Ovary (tissue), 9 donors: ENCODE data around the gene MCIDAS. TPM values are rescaled to one million over a fixed set of nuclear protein-coding genes. Genes with fewer than 3 reads are reported as not detected.
A peak's percentile ranks its signal among the peaks of the same experiment; 100 is the strongest.

Source experiments
- DNase-seq, 5 donors: peaks; one replicate each; pipeline ENCODE4 v3.0.0-alpha.2; 2019 to 2020
- H3K27ac ChIP-seq, 2 donors: fragments of 200-600 bp; one replicate each; pipeline versions ENCODE4 v1.5.1 to v1.8.0; 2019 to 2022
- H3K27me3 ChIP-seq: fragments of 200-600 bp; one replicate; pipeline ENCODE4 v1.8.0; 2022
- H3K36me3 ChIP-seq: fragments of 200-600 bp; sonication (generic); one replicate; pipeline ENCODE4 v1.5.1; 2019
- H3K4me1 ChIP-seq: one replicate; pipeline ENCODE4 v1.8.1; 2013; ENCODE audit warnings: mild to moderate bottlenecking, moderate library complexity; ENCODE audit not compliant: insufficient read depth
- H3K4me3 ChIP-seq: fragments of 200-600 bp; sonication (generic); one replicate; pipeline ENCODE4 v1.5.1; 2017
- H3K9me3 ChIP-seq, 2 donors: fragments of 200-600 bp in 1 of 2; sonication (generic) in 1 of 2; one replicate each; pipeline versions ENCODE4 v1.5.1 to v1.8.1; 2013 to 2019; ENCODE audit warnings: mild to moderate bottlenecking in 1 of 2, moderate library complexity in 1 of 2
- EP300 ChIP-seq: sonication (generic); formaldehyde crosslinking; IDR thresholded peaks from one replicate; pipeline ENCODE4 v1.6.1; 2017; ENCODE audit warnings: antibody characterized with exemption
- POLR2A ChIP-seq: fragments of 450-650 bp; IDR thresholded peaks from one replicate; pipeline ENCODE4 v1.6.1; 2017; ENCODE audit warnings: antibody characterized with exemption, mild to moderate bottlenecking, moderate library complexity
- WGBS, 3 donors: extraction: QIAGEN DNeasy Blood & Tissue Kit in 1 of 3; methylation state at CpG; one replicate each; pipeline versions ENCODE4 v1.1.5 to v1.1.7; 2013 to 2017; 5-methylcytosine and 5-hydroxymethylcytosine counted together
- intact Hi-C, 4 donors: fragments of 100-400 bp; cut with DNase I; formaldehyde crosslinking; loops; one replicate each; pipeline versions ENCODE4 v1.11.0 to v1.15.1; 2022 to 2023
- polyA plus RNA-seq, 2 donors: library from polyadenylated mRNA; stranded (reverse); fragments of 200-250 nt in 1 of 2; fragments of 350-450 nt in 1 of 2; fragmentation: Illumina TruSeq in 1 of 2; extraction: RNeasy Lipid Tissue Mini Kit (QIAGEN cat#74804) in 1 of 2; gene quantifications; one replicate each; pipeline ENCODE4 v1.2.3, GENCODE V29; 2013 to 2014
- total RNA-seq, 7 donors: library from RNA; depleted of rRNA in 2 of 7; stranded (reverse); fragments of >200 nt in 2 of 7; fragmentation: NEBNext Ultra II Directional in 3 of 7; extraction: Animal tissue kit (Norgen Biotek cat#: 25700) in 3 of 7; gene quantifications; one replicate each; pipeline versions ENCODE4 v1.1.0 to v1.2.4, GENCODE V29; 2016 to 2023
- TF ChIP-seq, protein P1 (sequence below), 3 donors: fragments of 450-650 bp in 2 of 3; fragments of 200-600 bp in 1 of 3; IDR thresholded peaks; one replicate each; pipeline versions ENCODE4 v1.5.1 to v1.8.0; 2016 to 2022; ENCODE audit warnings: antibody characterized with exemption in 3 of 3, mild to moderate bottlenecking in 1 of 3
- donor health status: DM: no; HTN: no; CAD: no; lungs with moderate emphysema.
- donor health status: DM: no; HTN: no; CAD: no.
- donor health status: Bipolar disorder and iron deficiency.
- donor health status: DM: yes; HTN: yes; CAD: no.
- donor health status: DM: no; HTN: no; CAD: no.
- donor health status: DM: yes; HTN: yes; CAD: no.

Gene MCIDAS
- total and polyA plus RNA-seq, 9 donors = 0.10 to 1.5 TPM; not detected in 7

DNA sequence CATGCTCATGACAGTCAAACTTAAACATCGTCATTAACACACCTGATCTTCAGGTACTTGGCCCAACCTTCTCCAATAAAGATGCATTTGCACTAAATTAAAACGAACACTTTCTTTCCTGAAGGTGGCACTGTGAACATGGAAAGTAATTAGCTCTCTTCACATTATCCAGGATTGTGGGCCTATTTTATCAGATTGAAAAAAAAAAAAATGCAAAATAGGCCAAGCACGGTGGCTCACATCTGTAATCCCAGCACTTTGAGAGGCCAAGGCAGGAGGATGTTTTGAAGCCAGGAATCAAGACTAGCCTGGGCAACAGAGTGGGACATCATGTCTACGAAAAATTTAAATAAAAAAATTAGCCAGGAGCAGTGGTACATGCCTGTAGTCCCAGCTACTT lies 39.7 kb downstream of the MCIDAS start:
- TF ChIP-seq, protein P1, sequence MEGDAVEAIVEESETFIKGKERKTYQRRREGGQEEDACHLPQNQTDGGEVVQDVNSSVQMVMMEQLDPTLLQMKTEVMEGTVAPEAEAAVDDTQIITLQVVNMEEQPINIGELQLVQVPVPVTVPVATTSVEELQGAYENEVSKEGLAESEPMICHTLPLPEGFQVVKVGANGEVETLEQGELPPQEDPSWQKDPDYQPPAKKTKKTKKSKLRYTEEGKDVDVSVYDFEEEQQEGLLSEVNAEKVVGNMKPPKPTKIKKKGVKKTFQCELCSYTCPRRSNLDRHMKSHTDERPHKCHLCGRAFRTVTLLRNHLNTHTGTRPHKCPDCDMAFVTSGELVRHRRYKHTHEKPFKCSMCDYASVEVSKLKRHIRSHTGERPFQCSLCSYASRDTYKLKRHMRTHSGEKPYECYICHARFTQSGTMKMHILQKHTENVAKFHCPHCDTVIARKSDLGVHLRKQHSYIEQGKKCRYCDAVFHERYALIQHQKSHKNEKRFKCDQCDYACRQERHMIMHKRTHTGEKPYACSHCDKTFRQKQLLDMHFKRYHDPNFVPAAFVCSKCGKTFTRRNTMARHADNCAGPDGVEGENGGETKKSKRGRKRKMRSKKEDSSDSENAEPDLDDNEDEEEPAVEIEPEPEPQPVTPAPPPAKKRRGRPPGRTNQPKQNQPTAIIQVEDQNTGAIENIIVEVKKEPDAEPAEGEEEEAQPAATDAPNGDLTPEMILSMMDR (IDR thresholded peaks at IDR 0.05) = no peak
- no peak for TF ChIP-seq EP300
- no peak for TF ChIP-seq POLR2A
- Histone ChIP-seq H3K27me3 (no peaks in the 10 kb centered on the region), H3K36me3 (no peaks in the 10 kb centered on the region), H3K27ac (no peak overlapping the region), H3K9me3 (no peaks in the 10 kb centered on the region), H3K4me3 (no peak overlapping the region), H3K4me1 (no peaks in the 10 kb centered on the region)
- DNase-seq = no peak
- WGBS, 3 donors = 50 to 53% (median 52%) methylated on average over 4 of the region's 4 CpGs
- intact Hi-C loops = no loop called here

DNA sequence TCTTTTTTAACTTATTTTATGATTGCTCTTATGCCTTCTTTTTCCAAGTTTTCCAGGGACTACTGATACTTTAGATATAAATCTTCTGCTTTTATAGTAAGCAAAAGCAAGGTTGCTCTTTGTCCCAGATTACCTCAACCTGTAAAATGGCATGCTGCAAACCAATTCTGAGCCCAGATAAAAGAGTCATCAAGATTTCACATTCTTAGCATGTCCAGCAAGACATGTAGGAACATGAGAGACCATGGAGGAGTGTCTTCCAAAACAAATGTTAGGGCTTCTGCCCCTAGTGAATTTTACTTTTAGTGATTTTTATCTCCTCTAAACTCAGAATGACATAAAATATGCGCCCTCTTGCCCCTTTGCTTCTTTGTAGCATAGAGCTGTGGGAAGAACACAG lies 47.1 kb downstream of the MCIDAS start:
- WGBS, 3 donors = 21 to 38% (median 35%) methylated on average over 1 of the region's 1 CpG

DNA sequence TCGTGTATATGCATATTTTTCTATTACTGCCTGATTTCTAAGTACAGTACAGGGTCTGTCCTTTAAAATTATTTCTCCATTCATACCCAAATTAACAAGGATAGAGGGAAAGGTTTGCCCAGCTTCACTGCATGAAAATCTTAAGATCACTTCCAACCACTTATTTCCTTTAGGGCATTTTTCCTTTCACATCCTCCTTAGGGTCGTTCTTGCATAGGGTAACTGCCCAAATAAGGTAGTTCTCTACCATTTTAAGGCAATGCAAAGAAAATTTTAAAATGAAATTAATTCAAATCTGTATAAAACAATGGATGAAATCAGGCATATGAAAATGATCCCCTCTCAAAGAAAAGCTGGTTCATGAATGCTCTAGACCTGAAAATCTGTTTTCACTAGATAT lies 50.0 kb downstream of the MCIDAS start:
- no peaks in the 10 kb centered on the region for H3K27me3 ChIP-seq
- no peaks in the 10 kb centered on the region for H3K9me3 ChIP-seq
- no peak overlapping the region for H3K4me3 ChIP-seq
- H3K36me3 ChIP-seq = no peaks in the 10 kb centered on the region
- no peak for DNase-seq
- intact Hi-C loops = loop anchor here in 2 of 4 donors (10.0 kb wide), 1 partner anchor 58 kb away; the partner anchor contains the start of gene CCNO (in 2 of the 2)
- H3K27ac ChIP-seq = no peak overlapping the region
- peaks cover 4% of the 10 kb centered on the region for H3K4me1 ChIP-seq
- no peak for TF ChIP-seq POLR2A
- no peak for TF ChIP-seq EP300
- TF ChIP-seq, protein P1 (IDR thresholded peaks at IDR 0.05) = no peak
- 11 to 14% (median 12%) methylated on average over 2 of the region's 2 CpGs for WGBS, 3 donors

More for the DNA sequence above, 47.1 kb downstream of the MCIDAS start:
- Histone ChIP-seq H3K4me1 (no peaks in the 10 kb centered on the region), H3K27ac (no peak overlapping the region), H3K9me3 (no peaks in the 10 kb centered on the region), H3K36me3 (no peaks in the 10 kb centered on the region), H3K4me3 (no peak overlapping the region), H3K27me3 (no peaks in the 10 kb centered on the region)
- DNase-seq = no peak
- TF ChIP-seq POLR2A (no peak), EP300 (no peak)
- TF ChIP-seq, protein P1 (IDR thresholded peaks at IDR 0.05) = no peak
- intact Hi-C loops = no loop called here

DNA sequence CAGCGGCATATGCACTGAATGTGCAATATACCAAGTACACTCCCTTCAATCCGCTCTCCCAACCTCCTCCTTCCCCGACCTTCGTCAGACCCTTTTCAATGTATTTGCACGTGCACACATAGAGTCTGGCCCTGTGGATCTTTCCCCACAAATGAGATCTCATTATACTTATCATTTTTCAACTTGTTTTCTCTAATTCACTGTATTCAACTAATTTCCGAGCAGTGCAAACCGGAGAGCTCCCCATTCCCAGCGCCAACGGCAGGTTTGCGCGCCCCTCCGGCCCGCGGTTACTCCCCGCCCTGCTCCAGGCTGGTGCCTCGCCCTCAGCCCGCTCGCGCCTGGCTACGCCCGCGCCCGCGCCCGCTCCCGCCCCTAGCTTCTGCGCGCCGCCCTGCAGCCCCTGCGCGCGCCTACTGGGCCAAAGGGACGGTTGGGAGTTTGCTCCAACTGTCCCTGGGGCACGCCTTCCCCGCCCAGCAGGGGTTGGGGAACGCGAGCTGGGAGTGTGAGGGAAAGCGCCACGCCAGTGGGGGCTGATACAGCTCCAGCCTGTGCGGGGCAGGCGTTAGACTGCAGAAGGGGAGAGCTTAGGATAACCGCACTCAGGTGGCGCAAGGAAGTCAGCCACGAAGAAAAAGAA lies 50.8 kb downstream of the MCIDAS start:
- TF ChIP-seq EP300 (no peak), POLR2A (no peak)
- TF ChIP-seq, protein P1 (IDR thresholded peaks at IDR 0.05) = peak in 1 of 3 donors; percentile 10
- Histone ChIP-seq H3K4me3 (no peak overlapping the region), H3K9me3 (no peaks in the 10 kb centered on the region), H3K27ac (no peak overlapping the region), H3K4me1 (peaks cover 4% of the 10 kb centered on the region), H3K36me3 (no peaks in the 10 kb centered on the region), H3K27me3 (no peaks in the 10 kb centered on the region)
- WGBS, 3 donors = 3% methylated on average over 44 of the region's 44 CpGs
- peak in 3 of 5 donors; percentile 10 to 48 (median 20) for DNase-seq
- intact Hi-C loops = loop anchor here in 2 of 4 donors (10.0 kb wide), 1 partner anchor 59 kb away; the partner anchor contains the start of gene CCNO (in 2 of the 2)
